ENCODE measurements around the gene RUFY2.

RUFY2 gene

GRCh38 chr10:68428396-68429104, 21.5 kb upstream of the RUFY2 start:
- TF ChIP-seq CTCF (IDR thresholded peaks at IDR 0.05) = no peak
- H3K4me3 ChIP-seq = no peak overlapping the region
- H3K27ac ChIP-seq = no peak overlapping the region
- no peak for DNase-seq (ENCODE audit: low spot score)

- no peak for TF ChIP-seq CTCF (IDR thresholded peaks at IDR 0.05)
- DNase-seq (ENCODE audit: low spot score) = no peak
- Histone ChIP-seq H3K27ac (no peak overlapping the region), H3K4me3 (no peak overlapping the region)
These were observed 17.5 kb upstream of the RUFY2 start for GRCh38 chr10:68424454-68425014.

- no peak for DNase-seq (ENCODE audit: low spot score)
- TF ChIP-seq CTCF (IDR thresholded peaks at IDR 0.05) = no peak
- Histone ChIP-seq H3K27ac (no peak overlapping the region), H3K4me3 (no peak overlapping the region)
These were observed 16.4 kb upstream of the RUFY2 start for GRCh38 chr10:68423522-68423921.

- TF ChIP-seq CTCF (IDR thresholded peaks at IDR 0.05) = no peak
- H3K27ac ChIP-seq = no peak overlapping the region
- no peak for DNase-seq (ENCODE audit: low spot score)
- no peak overlapping the region for H3K4me3 ChIP-seq
These were observed 12.3 kb upstream of the RUFY2 start for GRCh38 chr10:68419376-68419775.

GRCh38 chr10:68408898-68409518, 1.9 kb upstream of the RUFY2 start:
- no peak for TF ChIP-seq CTCF (IDR thresholded peaks at IDR 0.05)
- Histone ChIP-seq H3K27ac (no peak overlapping the region), H3K4me3 (no peak overlapping the region)
- no peak for DNase-seq (ENCODE audit: low spot score)

- no peak for DNase-seq (ENCODE audit: low spot score)
- no peak for TF ChIP-seq CTCF (IDR thresholded peaks at IDR 0.05)
These were observed 814 bp downstream of the RUFY2 start for GRCh38 chr10:68406111-68406814.

More at GRCh38 chr10:68406111-68406814, 814 bp downstream of the RUFY2 start:
- Histone ChIP-seq H3K4me3 (peak overlapping the region; percentile 79), H3K27ac (peak overlapping the region; percentile 97)

Data from coronary artery (tissue), 2 donors.